Upper lobe of left lung (tissue), 4 donors: ENCODE measurements around the gene DNLZ.

Experiments
- EP300 ChIP-seq, 4 donors: sonication (generic); formaldehyde crosslinking; IDR thresholded peaks; one replicate each; pipeline ENCODE4 v1.5.1; 2017; ENCODE audit warnings: antibody characterized with exemption in 4 of 4, control low read depth in 2 of 4
- POLR2A ChIP-seq, 4 donors: fragments of 450-650 bp; IDR thresholded peaks; one replicate each; pipeline ENCODE4 v1.5.1; 2016 to 2017; ENCODE audit warnings: antibody characterized with exemption in 4 of 4, mild to moderate bottlenecking in 2 of 4

DNA sequence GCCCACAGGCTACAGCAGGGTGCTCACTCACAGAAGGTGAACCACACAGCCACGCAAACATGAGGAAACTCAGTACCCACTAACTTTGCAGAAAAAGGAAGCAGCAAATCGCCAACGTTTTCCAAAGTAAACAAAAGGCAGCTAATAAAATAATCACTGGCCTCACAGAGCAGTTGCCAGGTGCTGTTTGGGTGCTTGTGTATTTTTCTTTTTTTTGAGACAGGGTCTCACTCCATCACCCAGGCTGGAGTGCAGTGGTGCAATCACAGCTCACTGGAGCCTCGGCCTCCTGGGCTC lies 32.6 kb upstream of the DNLZ start:
- TF ChIP-seq EP300 (IDR thresholded peaks at IDR 0.05) (no peak), POLR2A (IDR thresholded peaks at IDR 0.05) (no peak)
